ENCODE measurements around the gene GNPTG.
A peak's percentile ranks its signal among the peaks of the same experiment; 100 is the strongest.
"Not testable (repeated sequence)": the region's sequence is repeated elsewhere in the genome, so short reads cannot be mapped to it uniquely, and the experiment has no call there.

Gene GNPTG

DNA sequence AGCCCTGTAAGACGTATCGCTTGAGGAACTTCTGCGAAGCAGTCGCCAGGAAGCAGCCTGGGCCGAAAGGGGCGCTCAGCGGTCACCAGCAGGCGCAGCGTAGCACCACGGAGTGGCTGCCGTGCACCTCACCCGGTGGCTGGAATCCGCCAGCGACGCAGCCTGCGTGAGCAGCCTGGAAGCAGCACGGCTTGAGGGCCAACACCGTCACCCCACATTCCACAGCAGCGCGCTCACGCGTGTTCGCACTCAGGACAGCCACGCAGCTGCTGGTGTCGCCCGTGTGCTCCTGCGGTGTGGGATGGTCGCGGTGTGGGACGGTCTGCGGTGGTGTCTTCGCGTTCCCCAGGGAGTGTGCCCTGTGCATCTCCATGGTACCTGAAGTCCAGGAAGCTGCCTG is 32.7 kb upstream of the GNPTG start:
- no peak for DNase-seq (ENCODE audit: low spot score)

DNA sequence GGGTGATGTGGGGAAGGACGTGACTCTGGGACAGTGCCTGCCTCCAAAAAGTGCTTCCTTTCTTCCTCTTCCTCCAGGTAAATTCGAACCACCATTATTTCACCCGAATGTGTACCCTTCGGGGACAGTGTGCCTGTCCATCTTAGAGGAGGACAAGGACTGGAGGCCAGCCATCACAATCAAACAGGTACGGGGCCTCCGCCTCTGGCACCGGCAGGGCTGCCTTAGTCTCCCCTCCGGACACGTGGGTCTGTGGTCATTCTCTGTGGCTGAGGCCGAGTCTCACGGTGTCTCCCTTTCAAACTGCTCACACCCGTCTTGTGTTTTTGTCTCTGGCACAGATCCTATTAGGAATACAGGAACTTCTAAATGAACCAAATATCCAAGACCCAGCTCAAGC is 31.6 kb upstream of the GNPTG start:
- DNase-seq (ENCODE audit: low spot score): no peak

DNA sequence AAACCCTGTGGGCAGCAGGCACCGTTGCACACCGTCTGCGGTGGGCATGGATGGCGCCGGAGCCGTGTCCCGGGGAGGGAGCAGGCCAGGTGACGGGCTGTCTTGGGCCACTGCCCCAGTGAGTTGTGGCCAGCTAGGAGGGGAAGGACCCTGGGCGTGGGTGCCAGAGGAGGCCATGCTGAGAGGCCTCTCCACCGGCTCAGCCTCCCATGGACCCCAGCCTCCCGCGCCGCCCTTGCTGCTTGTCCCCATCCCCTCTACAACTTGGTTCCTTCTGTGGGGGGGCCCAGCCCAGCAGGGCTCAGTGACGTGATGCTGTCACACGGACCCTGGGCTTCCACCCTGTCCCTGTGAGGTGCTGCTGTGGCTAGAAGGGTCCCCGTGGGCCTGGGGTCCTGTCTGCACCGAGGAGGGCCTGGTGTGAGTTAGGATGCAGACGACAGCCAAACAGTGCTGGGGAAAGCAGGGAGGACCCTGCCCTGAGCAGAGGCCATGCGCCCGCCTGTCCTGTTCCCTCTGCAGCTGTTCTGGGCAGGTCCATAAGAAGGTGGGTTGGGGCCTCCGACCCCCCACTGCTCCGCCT is 31.0 kb upstream of the GNPTG start:
- no peak for DNase-seq (ENCODE audit: low spot score)

DNA sequence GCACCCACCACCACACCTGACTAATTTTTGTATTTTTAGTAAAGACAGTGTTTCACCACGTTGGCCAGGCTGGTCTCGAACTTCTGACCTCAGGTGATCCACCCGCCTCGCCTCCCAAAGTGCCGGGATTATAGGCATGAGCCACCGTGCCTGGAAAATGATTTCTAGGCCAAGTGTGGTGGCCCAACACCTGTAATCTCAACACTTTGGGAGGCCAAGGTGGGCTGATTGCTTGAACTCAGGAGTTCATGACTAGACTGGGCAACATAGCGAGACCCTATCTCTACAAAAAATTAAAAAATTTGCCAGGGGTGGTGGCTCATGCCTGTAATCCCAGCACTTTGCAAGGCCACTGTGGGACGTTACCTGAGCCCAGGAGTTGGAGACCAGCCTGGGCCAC is 29.3 kb upstream of the GNPTG start:
- DNase-seq (ENCODE audit: low spot score): no peak

DNA sequence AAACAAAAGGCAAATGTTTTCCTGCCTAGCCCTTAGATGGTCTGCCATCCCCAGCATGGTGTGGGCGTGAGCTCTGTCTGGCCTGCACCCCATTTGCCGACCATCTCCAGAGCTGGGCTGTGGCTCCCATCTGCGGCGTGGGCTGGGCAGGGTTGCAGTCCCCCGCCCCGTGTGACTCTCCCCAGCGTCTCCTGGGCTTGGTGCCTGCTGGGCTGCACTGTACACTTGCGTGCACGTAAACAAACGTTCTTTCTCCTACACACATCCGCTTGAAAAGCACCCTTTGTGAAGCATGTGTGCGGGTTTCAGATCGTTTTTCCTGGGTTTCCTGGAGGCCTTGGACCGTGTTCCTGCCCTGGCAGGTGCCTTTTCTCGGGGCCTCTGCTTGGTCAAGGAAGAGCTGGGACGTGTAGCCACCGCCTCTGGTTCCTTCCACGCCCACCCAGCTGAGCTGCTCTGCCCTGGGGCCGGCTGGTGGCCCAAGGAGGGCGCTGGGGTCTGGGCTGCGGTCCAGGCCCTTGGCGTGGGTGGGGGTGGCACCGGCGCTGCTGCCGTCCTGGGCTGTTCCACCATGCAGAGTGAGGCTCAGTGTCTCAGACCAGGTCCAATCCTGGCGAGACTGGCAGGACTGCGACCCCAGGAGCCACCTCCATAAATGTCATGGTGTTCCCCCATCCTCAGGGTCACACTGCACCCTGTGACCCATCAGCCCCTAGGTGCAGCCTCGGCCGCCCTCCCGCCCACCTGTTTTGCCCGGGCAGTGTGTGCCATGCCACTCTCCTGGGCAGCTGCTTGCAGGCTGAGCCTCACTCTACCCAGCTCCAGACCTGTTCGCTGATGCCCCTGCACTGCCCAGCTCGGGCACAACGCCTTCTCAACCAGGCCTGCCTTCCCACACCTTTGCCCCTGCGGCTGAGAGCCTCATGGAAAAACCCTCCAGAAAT is 28.2 kb upstream of the GNPTG start:
- no peak for DNase-seq (ENCODE audit: low spot score)

DNA sequence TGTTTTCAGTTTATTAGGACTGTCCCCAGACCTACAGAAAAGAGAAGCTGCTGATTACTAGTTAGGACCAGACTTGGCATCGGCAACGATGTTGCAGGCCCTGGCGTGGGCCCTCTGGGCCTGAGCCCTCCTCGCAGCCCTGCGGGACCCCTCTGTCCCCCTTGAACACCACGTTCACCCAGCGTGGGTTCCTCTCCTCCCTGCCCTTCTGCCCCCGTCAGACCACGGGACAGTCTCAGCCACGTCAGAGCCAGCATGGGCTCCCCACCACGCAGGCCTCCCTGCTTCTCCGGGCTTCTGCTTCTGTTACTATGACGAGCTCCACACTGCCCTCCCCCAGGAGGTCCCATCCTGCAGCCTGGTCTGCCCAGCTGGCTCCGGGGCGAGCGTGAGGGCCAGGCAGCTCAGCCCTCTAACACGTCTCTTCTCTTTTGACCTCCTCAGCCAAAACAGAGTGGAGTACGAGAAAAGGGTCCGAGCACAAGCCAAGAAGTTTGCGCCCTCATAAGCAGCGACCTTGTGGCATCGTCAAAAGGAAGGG is 27.4 kb upstream of the GNPTG start:
- no peak for DNase-seq (ENCODE audit: low spot score)

DNA sequence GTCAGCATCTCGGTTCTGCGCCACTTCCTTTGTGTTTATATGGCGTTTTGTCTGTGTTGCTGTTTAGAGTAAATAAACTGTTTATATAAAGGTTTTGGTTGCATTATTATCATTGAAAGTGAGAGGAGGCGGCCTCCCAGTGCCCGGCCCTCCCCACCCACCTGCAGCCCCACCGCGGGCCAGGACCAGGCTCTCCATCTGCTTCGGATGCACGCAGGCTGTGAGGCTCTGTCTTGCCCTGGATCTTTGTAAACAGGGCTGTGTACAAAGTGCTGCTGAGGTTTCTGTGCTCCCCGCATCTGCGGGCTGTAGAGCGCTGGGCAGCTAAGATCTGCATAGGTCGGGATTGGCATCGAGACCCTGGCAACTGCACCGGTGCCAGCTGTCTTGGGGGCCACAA is 26.5 kb upstream of the GNPTG start:
- no peak for DNase-seq (ENCODE audit: low spot score)

DNA sequence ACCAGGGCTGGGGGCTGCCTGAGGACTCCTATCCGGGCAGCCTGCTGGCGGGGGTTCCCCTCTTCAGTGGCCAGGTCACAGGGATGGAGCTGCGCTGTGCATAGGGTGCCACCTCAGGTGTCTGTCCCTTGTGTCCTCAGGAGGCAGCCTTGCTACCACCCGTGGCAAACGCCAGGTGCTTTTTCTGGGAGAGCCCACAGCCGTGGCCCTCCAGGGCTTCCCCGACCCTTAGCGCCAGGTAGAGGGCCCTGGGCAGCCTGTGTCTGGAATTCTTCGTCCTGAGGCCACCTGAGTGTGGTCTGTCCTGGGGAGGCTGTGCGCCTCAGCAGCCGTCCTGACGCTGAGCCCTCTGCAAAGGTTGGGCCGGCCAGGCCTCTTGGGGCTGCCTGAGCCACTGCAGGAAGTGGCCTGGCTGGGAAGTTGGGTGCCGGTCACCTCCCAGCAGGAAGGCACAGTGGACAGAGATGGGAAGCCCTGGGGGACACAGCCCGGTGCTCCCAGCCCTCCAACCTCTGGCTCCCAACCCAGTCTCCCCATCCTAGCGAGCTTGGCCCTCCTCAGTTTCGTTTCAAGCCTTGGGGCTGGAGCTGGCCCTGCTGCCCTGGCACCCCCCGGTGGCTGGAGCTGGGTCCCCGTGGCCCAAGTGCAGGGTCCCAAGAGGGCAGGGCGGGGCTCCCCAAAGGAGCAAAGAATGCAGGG is 25.9 kb upstream of the GNPTG start:
- no peak for DNase-seq (ENCODE audit: low spot score)

DNA sequence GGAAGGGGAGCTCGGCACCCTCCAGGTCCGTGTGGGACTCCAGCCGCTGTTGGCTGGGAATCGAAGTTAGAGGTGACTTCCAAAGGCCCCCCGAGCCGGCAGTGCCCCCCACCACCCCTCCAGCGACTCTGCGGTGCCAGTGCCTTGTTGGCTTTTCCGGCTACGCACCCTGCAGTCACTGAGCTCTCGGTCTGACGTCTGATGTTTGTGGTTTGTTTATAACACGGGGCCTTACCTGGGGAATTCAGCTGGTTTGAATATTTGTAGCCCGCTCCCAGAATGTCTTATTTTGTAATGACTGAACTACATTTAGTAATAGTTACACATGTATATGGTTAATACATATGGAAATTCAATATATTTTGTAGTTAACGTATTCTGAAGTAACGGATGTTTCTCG is 25.3 kb upstream of the GNPTG start:
- no peak for DNase-seq (ENCODE audit: low spot score)

DNA sequence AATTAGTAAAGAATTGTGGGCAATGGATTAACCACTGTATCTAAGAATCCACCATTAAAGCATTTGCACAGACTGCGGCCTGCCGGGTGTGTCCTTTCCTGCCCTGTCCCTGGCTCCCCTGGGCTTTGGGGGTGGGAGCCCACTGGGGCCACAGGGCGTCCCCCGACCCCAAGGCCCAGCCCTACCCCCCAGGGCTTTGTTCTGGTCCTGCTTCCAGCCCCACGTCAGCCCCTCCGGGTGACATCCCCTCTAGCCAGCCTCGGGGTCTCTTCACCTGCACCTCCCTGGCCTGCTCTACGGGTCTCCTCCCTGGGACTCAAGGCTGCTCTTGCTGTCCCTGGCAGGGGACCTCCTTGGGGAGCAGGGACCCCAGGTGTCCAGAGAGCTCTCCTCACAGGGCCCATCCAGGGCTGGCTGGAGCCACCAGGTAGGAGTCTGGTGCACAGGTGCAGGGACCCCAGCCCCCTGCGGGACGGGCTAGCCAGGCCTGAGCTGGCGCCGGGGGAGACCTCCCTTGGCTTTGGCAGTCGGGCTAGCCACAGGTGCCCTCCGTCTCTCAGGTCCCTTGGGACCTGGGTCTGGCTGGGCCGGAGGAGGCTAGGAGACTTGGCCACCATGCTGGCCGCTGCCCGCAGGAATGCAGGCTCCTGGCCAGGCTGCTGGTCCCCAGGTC is 24.6 kb upstream of the GNPTG start:
- no peak for DNase-seq (ENCODE audit: low spot score)

DNA sequence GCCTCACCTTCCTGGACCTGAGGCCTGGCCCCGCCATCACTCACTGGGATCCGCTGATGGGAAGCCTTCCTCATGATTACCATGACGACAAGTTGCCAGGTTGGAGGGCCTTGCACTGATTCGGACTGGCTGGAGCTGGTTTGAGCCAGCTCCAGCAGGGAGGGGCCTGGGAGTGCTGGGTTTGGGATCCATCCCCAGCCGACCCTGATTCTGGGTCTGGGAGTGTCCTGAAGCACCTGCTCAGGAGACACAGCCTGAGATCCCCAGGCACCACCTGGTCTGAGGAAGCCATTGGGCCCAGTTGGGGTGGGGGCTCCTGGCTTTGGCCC is 24.1 kb upstream of the GNPTG start:
- DNase-seq (ENCODE audit: low spot score): no peak

DNA sequence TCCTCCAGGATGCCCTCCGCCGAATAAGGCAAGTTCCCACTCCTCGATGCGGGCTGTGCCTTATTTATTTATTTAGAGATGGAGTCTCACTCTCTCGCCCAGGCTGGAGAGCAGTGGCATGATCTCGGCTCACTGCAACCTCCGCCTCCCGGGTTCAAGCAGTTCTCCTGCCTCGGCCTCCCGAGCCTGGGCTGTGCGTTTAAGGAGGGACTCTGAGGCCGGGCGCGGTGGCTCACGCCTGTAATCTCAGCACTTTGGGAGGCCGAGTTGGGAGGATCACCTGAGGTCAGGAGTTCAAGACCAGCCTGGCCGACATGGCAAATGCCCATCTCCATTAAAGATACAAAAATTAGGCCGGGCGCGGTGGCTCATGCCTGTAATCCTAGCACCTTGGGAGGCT is 23.6 kb upstream of the GNPTG start:
- DNase-seq (ENCODE audit: low spot score): not testable (repeated sequence)

DNA sequence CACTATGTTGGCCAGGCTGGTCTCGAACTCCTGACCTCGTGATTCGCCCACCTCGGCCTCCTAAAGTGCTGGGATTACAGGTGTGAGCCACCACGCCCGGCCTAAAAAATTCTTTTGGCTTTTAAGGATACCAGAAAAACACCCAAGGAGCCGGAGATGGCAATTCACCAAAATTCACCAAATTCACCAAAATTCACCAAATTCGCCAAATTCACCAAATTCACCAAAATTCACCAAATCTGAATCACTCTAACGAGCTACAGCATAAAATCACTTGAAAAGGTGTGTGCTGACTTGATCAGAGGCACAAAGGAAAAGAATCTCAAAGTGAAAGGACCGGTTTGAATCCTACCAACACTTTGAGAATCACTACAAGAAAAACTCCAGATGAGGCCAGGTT is 22.8 kb upstream of the GNPTG start:
- not testable (repeated sequence) for DNase-seq (ENCODE audit: low spot score)

DNA sequence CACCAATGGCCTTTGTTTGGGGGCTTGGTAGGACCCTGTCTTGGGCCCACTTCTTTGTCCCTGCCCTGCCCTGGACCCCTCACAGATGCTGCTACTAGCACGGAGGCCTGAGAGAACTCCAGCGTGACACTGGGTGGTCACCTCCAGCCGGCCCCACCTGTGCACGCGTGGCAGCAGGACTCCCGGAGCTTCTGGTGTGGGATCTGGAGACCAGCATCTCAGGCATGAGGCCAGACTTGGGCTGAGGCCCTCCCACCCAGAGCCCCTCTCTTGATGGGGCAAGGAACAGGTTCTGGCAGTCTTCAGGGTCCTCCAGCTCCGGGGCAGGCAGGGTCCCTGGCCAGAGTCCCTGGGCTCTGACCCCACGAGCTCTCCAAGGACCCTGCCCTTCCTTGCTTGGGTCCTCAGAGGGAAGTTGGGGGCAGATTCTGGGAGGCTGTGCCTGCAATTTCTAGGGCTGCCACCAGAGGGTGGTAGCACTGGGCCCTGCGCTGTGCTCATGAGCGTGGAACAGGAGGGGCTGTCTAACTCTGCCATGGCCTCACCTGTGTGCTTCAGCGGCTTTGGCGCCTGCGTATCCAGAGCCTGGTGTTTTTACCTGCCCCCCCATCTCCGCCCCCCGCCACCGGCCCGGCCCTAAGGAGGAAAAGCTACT is 21.3 kb upstream of the GNPTG start:
- DNase-seq (ENCODE audit: low spot score): no peak

DNA sequence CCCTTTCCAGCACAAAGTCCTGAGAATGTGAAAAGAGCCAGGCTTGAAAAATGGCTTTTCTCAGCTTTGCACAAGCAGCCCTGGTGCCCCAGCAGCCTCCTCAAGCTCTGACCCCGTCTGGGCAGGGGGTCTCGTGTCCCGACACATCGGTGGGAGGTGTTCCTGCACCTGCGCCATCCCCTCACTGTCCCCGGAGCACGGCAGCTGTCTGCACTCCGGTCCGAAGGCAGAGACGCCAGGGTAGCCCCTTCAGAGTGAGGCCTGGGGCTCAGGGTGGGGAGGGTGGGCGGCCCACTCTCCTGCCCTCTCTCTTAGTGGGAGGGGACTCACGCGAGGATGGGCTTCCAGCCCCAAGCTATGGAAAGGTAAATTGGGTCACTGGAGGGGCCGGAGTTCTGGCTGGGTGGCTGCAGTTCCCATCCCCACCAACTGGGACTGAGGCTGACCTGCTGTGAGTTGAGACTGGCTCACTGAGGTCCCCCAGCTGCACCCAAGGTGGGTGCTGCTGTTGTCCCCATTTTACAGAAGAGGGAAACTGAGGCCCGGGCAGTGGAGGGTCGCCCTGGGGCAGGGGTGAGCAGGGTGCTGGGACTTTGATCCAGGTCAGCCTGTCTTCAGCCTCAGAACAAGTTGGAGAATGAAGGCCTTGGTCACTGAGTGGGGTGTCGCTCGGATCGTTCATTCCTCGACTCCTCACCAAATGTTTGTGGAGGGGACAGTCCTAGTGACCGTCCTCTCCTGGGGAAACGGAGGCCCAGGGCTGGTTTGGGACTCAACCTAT is 20.6 kb upstream of the GNPTG start:
- no peak for DNase-seq (ENCODE audit: low spot score)

DNA sequence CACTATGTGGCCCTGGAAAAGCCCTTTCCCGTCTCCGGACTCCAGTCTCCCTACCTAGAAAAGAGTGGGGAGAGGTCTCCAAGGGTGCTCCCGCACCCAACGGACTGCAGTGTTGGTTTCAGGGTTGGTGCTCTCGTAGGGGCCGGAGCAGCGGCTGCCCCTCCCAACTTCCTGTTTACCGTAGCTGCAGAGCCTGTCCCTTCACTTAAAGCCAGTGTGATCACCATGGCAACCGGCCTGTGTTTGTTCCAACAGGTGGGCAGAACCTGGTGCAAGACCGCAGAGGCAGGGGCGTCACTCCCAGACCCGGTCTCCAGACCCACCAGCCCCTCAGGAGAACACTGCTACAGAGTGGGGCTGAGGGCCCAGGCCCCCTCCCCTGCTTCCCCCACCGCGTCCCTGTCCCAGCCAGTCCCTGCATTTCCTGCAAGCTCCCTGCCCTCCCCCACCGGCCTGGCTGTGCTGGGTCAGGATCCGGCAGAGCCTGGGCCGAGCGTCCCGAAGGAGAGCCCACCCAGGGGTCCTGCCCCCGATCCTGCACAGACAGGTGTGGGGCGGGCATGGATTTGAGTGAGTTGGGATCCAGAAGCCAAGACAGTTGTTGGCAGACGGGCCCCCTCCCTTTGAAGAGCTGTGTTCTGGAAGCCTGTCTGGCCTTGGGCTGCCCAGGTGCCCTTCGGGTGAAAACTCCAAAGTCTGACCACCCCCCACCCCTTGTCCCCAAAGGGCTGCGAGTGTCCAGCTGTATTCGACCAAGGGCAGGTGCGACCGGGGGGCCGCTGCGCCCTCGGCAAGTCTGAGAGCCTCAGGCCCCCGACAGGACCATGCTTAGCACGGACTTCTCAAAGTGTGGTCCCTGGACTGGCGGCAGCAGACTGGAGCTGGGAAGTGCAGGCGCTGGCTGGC is 19.8 kb upstream of the GNPTG start:
- peak; percentile 72 for DNase-seq (ENCODE audit: low spot score)

DNA sequence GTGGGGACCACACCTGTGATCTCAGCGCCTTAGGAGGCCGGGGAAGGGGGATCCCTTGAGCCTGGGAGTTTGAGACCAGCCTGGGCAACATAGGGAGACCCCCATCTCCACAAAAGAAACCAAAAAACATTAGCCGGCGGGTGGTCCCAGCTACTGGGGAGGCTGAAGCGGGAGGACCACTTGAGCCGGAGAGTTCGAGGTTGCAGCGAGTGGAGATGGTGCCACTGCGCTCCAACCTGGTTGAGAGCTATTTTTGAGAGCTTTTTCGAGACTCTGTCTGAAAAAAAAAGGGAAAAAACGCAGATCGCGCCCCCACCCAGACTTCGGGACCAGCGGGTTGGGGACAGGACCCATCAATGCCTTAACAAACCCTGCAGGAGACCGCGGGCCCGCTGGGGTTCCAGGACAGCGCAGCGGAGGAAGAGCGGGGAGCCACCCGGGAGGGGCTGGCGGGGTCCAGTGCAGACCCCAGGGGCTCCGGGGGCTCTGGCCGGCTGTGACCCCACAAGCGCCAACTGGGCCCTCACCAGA is 19.0 kb upstream of the GNPTG start:
- DNase-seq (ENCODE audit: low spot score): no peak

DNA sequence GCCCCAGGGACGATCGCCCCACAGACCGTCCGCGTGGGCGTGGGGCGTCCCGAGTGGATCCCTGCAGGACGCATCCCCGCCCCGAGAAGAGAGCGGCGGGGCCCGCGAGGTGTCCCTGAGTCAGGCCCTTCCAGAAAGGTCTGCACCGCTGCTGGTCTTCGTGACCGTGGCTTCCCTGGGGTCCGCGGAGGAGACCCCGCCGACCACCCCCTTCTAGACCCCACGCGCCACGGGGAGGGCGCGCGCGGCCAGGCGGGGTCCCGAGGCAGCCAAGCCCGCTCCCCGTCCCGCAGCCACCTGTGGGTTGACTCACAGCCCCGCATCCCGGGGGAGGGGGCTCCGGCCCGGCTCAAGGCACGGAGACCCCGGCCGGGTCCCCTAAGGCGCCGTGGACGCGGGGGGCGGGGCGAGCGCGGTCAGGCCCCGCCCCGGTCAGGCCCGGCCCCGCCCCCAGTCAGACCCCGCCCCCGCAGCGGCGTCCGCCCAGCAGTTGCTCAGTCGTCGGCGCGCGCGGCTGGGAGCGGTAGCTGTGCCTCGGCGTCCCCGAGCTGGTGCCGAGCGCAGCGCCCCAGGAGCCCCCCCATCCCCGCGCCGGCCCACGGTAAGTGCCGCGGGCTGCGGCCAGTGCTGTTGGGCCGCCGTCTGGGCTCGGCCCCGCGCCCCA is 18.4 kb upstream of the GNPTG start, which contains the start of gene BAIAP3:
Gene BAIAP3 (plus strand): TSS at position 497 of the 664 bp plus-strand sequence. CDS start 4,905 bp downstream, outside the sequence.
- DNase-seq (ENCODE audit: low spot score): peak; percentile 42

Data from CD4-positive, alpha-beta T cell treated with Interleukin-2 at 100 ng/mL for 4 hours (primary cell).